RPMI8226 (cell line): ENCODE measurements around the gene PGAM2.
A peak's percentile ranks its signal among the peaks of the same experiment; 100 is the strongest.

Experiments
- DNase-seq: peaks from one replicate; pipeline ENCODE4 v3.0.0-alpha.2; 2015

PGAM2 gene

GRCh38 chr7:44065431-44066110 lies at the start of gene PGAM2:
PGAM2 (minus strand) TSS chr7:44065567; CDS start chr7:44065529, 38 bp downstream.
- DNase-seq, result peak; percentile 57

- no peak for DNase-seq
Observed at GRCh38 chr7:44114586-44115310, 49.4 kb upstream of the PGAM2 start.

- no peak for DNase-seq
Observed at GRCh38 chr7:44113764-44114354, 48.5 kb upstream of the PGAM2 start.

- no peak for DNase-seq
Observed at GRCh38 chr7:44112997-44113763, 47.8 kb upstream of the PGAM2 start.

- DNase-seq, result no peak
Observed at GRCh38 chr7:44112231-44112996, 47.0 kb upstream of the PGAM2 start.

- peak; percentile 48 for DNase-seq
Observed at GRCh38 chr7:44111761-44112160, 46.4 kb upstream of the PGAM2 start.

- no peak for DNase-seq
Observed at GRCh38 chr7:44110719-44111635, 45.6 kb upstream of the PGAM2 start.

GRCh38 chr7:44109991-44110390 lies 44.6 kb upstream of the PGAM2 start:
- DNase-seq, result no peak

GRCh38 chr7:44108768-44109750 lies 43.7 kb upstream of the PGAM2 start:
- DNase-seq, result peak; percentile 38

GRCh38 chr7:44107961-44108767 lies 42.8 kb upstream of the PGAM2 start:
- no peak for DNase-seq

- DNase-seq, result no peak
Observed at GRCh38 chr7:44107116-44107960, 42.0 kb upstream of the PGAM2 start.

GRCh38 chr7:44106311-44107065 lies 41.1 kb upstream of the PGAM2 start:
- no peak for DNase-seq

GRCh38 chr7:44105832-44106231 lies 40.5 kb upstream of the PGAM2 start:
- DNase-seq, result no peak

GRCh38 chr7:44104860-44105771 lies 39.7 kb upstream of the PGAM2 start:
- DNase-seq, result no peak

GRCh38 chr7:44103923-44104859 lies 38.8 kb upstream of the PGAM2 start, which contains the start of gene AEBP1:
AEBP1 (plus strand) TSS chr7:44104345; CDS start chr7:44104666, 321 bp downstream.
- DNase-seq, result peak; percentile 70
